Nephron (organoid): ENCODE results near the gene ASPSCR1.
A peak's percentile ranks its signal among the peaks of the same experiment; 100 is the strongest.

Source experiments
- H3K27ac Mint-ChIP-seq, 3 experiments: 2 replicates each; pipeline ENCODE4 v1.8.0; 2020; ENCODE audit warnings: mixed read lengths in 3 of 3, mild to moderate bottlenecking in 2 of 3, moderate library complexity in 1 of 3
- H3K27me3 Mint-ChIP-seq: 2 replicates; pipeline ENCODE4 v1.8.0; 2021; ENCODE audit warnings: low read depth, mild to moderate bottlenecking, moderate library complexity, mixed read lengths
- H3K36me3 Mint-ChIP-seq: 2 replicates; pipeline ENCODE4 v1.8.0; 2020; ENCODE audit warnings: low read depth, mixed read lengths
- H3K4me1 Mint-ChIP-seq: 2 replicates; pipeline ENCODE4 v1.8.0; 2020; ENCODE audit warnings: mixed read lengths
- H3K4me3 Mint-ChIP-seq, 3 experiments: 2 replicates each; pipeline ENCODE4 v1.8.0; 2020; ENCODE audit warnings: mild to moderate bottlenecking in 3 of 3, mixed read lengths in 3 of 3, moderate library complexity in 2 of 3
- H3K9me3 Mint-ChIP-seq: 2 replicates; pipeline ENCODE4 v1.8.0; 2020; ENCODE audit warnings: mixed read lengths
- CTCF ChIP-seq, 3 experiments: fragments of 200-600 bp; sonication (generic); IDR thresholded peaks; one replicate each; pipeline ENCODE4 v1.5.0; 2021; ENCODE audit warnings: antibody characterized with exemption in 3 of 3; ENCODE audit not compliant: unreplicated experiment in 3 of 3

Gene ASPSCR1

DNA sequence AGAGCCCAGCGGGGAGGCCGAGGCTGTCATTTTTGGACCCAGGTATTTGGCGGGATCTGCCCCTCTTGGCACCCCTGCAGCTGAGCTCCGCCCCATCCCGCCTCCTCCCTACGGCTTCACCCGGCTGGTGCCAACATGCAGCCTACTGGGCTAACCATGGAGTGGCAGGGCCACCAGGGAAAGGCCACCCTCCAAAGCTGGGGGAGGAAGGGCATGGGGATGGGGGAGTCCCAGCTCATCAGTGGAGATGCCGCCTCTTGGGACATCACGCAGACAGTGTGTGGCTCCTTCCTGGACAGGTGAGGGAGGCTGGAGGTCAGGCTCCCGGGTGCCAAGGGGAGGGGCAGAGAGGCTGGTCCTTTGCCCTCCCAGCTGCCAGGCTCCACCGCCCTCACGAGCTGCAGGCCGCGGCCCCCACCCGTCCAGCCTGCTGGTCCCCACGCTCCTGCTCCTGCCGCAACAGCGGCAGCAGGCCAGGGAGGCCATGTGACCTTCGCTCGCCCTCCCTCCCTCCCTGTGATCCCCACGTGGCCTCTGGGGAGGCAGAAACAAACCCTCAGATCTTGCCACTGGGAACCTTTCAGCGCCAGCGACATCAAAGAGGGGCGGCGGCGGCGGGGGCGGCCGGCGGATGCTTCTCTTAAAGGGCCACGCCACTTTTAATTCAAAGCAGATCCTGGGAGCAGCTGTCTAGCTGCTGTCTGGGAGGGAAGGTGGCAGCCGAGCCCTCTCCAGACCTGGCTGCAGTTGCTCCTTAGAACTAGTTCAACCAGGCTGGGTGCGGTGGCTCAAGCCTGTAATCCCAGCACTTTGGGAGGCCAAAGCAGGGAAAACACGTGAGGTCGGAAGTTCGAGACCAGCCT lies 9.7 kb upstream of the ASPSCR1 start:
- Mint-ChIP-seq H3K27me3 (peaks cover 31% of the 10 kb centered on the region), H3K9me3 (peaks cover 6% of the 10 kb centered on the region), H3K27ac (peak overlapping the region; percentile 68 to 91 (median 77)), H3K4me1 (peaks cover 19% of the 10 kb centered on the region), H3K36me3 (no peaks in the 10 kb centered on the region), H3K4me3 (peak overlapping the region; percentile 12 to 34 (median 30))
- TF ChIP-seq CTCF (IDR thresholded peaks at IDR 0.05; ENCODE audit: unreplicated experiment in 3 of 3): no peak

DNA sequence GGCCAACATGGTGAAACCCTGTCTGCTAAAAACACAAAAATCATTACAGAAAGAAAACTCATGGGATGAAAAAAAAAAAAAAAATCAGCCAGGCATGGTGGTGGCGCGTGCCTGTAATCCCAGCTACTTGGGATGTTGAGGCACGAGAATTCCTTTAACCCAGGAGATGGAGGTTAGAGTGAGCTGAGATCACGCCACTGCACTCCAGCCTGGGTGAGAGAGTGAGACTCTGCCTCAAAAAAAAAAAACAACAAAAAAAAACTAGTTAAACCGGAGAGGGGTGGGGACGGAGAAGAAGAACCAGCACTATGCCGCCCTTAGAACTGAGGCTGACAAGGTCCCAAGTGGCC lies 9.1 kb upstream of the ASPSCR1 start:
- H3K27ac Mint-ChIP-seq: peak overlapping the region; percentile 68 to 91 (median 77)
- peak overlapping the region in 2 of 3 experiments; percentile 12 to 34 for H3K4me3 Mint-ChIP-seq
- H3K27me3 Mint-ChIP-seq: peaks cover 25% of the 10 kb centered on the region
- H3K36me3 Mint-ChIP-seq: no peaks in the 10 kb centered on the region
- peaks cover 6% of the 10 kb centered on the region for H3K9me3 Mint-ChIP-seq
- no peak for TF ChIP-seq CTCF (IDR thresholded peaks at IDR 0.05; ENCODE audit: unreplicated experiment in 3 of 3)
- peaks cover 19% of the 10 kb centered on the region for H3K4me1 Mint-ChIP-seq

- Mint-ChIP-seq H3K4me3 (peak overlapping the region in 1 of 3 experiments; percentile 5), H3K27me3 (peaks cover 18% of the 10 kb centered on the region), H3K36me3 (no peaks in the 10 kb centered on the region), H3K27ac (no peak overlapping the region), H3K9me3 (peaks cover 8% of the 10 kb centered on the region), H3K4me1 (peaks cover 15% of the 10 kb centered on the region)
- no peak for TF ChIP-seq CTCF (IDR thresholded peaks at IDR 0.05; ENCODE audit: unreplicated experiment in 3 of 3)
Measured at GRCh38 chr17:81968850-81969812, 8.3 kb upstream of the ASPSCR1 start.

DNA sequence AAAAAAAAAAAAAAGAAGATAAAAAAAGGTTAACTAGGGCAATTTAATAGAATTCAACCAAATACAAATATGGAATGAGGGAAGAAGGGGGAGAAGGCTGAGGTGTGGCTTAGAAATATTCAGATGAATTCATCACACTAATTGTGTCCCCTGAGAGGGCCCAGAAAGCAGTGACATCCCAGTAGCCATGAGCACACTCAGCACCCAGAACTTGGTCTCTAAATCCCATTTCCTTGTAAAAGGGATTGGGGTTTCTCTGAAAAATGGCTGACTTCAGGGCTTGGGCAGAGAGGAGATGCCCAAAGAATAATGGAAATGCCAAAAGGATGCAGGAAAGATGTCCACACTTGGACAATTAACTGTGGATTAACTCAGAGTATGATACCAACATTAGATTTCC lies 4.0 kb upstream of the ASPSCR1 start:
- no peaks in the 10 kb centered on the region for H3K27me3 Mint-ChIP-seq
- no peak overlapping the region for H3K27ac Mint-ChIP-seq
- H3K9me3 Mint-ChIP-seq: peaks cover 14% of the 10 kb centered on the region
- H3K4me3 Mint-ChIP-seq: no peak overlapping the region
- peaks cover 5% of the 10 kb centered on the region for H3K4me1 Mint-ChIP-seq
- H3K36me3 Mint-ChIP-seq: peaks cover 4% of the 10 kb centered on the region
- no peak for TF ChIP-seq CTCF (IDR thresholded peaks at IDR 0.05; ENCODE audit: unreplicated experiment in 3 of 3)

DNA sequence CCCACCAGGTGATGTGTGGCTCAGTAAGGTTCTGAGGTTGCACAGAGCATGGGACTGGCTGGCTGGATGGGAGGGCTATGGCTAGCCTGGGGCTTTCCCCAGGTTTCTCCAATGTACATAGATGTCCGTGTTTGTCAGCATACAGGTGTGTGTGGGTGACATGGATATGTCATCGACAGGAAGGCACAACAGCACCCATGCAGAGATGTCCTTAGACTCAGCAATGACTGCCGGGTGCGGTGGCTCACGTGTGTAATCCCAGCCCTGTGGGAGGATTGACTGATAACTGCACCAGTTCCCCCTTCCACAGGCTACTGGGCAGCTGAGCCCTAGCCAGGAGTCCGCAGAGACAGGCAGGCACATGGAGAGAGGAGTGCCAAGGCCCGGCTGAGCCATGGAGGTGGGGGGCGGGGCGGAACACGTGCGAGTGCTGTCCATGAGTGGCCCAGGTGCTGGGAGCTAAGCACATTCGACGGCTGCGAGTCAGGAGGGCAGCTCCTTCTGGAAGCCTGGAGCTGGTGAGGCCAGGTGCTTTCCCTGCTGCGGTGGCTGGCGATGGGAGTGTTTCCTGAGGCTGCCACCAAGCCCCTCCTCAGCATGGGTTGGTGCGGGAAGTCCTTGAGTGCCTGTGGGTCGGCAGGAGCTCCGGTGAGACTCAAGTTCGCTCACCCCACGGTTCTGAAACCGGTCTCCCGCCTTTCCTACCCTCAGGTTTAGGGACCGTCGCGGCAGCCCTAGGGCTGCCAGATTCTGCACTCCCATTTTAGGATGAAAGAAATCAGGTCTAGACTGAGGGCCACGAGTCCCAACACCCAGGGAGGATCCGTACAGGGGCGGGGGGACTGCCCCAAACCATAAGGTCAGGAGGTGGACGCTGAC lies 858 bp upstream of the ASPSCR1 start:
- TF ChIP-seq CTCF (IDR thresholded peaks at IDR 0.05; ENCODE audit: unreplicated experiment in 3 of 3): no peak
- Mint-ChIP-seq H3K9me3 (peaks cover 14% of the 10 kb centered on the region), H3K27ac (peak overlapping the region; percentile 83 to 99 (median 88)), H3K36me3 (peaks cover 13% of the 10 kb centered on the region), H3K27me3 (no peaks in the 10 kb centered on the region), H3K4me3 (peak overlapping the region; percentile 96 to 97 (median 96)), H3K4me1 (peaks cover 16% of the 10 kb centered on the region)
